Vagina (tissue), 2 donors: ENCODE results near the gene VSIR.

Source experiments
- POLR2A ChIP-seq, 2 donors: fragments of 450-650 bp; IDR thresholded peaks; one replicate each; pipeline ENCODE4 v1.6.1; 2017; ENCODE audit warnings: antibody characterized with exemption in 2 of 2, mild to moderate bottlenecking in 2 of 2, moderate library complexity in 2 of 2
- POLR2AphosphoS5 ChIP-seq, 2 donors: sonication (generic); formaldehyde crosslinking; IDR thresholded peaks; one replicate each; pipeline ENCODE4 v1.9.0; 2017; ENCODE audit warnings: antibody characterized with exemption in 2 of 2, mild to moderate bottlenecking in 2 of 2, low read depth in 1 of 2; ENCODE audit not compliant: insufficient read depth in 1 of 2

GRCh38 chr10:71727738-71728737 lies 45.3 kb downstream of the VSIR start:
- TF ChIP-seq POLR2A (IDR thresholded peaks at IDR 0.05) (no peak), POLR2AphosphoS5 (IDR thresholded peaks at IDR 0.05; ENCODE audit: insufficient read depth in 1 of 2, low read depth in 1 of 2) (peak; percentile 35 to 38)
